Epithelial cell of esophagus (primary cell): ENCODE data around the gene DACH1.
A peak's percentile ranks its signal among the peaks of the same experiment; 100 is the strongest.

Experiments used
- DNase-seq: peaks from one replicate; pipeline ENCODE4 v3.0.0; 2010; ENCODE audit warnings: low read depth
- H3K4me3 ChIP-seq: 2 replicates; pipeline ENCODE4 v1.5.1; 2011; ENCODE audit warnings: mild to moderate bottlenecking, low read length, control low read depth
- TF ChIP-seq, protein P1 (sequence below): IDR thresholded peaks from 2 replicates; pipeline ENCODE4 v1.5.1; 2011; ENCODE audit warnings: low read depth, mild to moderate bottlenecking, low read length, control low read depth, inconsistent platforms; ENCODE audit not compliant: insufficient read depth; ENCODE audit errors: missing control alignments

The DACH1 gene

DNA sequence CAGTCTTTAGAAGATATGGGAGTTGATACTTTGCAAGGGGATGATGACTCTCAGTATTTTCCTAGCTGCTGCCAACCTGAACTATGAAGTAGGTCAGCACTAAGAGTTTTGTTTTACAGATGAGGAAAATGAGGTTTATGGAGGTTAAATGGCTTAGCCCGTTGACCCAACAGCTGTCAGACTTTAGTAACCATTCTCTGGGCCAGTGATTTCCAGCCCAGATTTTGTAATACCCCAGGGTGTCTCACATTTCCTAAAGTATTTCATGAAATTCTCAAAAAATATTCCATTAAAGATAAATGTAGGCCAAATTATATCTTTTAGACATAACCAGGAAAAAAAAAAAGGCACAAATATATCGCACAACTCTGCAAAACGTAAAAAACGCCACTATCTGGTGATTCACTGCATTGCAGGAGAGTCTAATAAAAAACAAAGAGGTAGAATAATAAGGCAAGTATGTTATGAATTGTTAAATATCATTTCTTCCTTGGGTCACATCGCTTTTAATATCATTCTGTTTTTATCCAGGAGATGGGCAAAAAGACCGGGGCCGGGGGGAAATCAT lies 112.5 kb downstream of the DACH1 start:
- no peak for DNase-seq
- no peak overlapping the region for H3K4me3 ChIP-seq

DNA sequence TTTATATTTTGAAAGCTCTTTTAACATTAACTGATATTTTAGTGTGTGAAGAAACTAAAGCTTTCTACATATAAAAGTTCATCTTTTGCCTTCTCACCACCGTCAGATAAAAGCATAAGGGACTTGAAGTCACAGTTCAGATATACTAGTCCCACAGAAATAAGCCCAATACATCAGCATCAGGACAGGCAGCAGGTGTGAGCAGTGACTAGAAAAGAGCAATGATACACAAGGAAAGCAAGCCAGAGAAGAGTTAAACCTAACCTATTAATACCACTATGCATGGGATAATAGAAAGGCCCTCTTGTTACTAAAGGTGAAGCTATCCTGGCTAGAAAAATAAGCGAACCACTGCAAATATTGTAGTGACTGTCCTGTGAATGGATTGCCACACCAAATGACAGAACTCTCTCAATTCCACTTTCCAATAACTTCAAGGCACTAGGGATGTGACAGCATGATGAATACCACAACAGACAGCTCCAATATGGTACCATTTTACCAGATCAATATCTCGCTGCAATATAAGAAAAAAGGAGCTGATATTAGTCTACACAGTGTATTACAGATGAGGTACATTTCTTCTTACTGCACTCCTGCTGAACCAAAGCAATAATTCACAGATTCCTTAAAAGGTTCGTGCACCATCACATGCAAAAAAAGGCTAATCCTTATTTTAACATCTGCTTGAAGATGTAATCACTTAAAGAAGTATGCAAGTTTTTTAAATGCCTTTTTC lies 114.1 kb downstream of the DACH1 start:
- no peak overlapping the region for H3K4me3 ChIP-seq
- TF ChIP-seq, protein P1, sequence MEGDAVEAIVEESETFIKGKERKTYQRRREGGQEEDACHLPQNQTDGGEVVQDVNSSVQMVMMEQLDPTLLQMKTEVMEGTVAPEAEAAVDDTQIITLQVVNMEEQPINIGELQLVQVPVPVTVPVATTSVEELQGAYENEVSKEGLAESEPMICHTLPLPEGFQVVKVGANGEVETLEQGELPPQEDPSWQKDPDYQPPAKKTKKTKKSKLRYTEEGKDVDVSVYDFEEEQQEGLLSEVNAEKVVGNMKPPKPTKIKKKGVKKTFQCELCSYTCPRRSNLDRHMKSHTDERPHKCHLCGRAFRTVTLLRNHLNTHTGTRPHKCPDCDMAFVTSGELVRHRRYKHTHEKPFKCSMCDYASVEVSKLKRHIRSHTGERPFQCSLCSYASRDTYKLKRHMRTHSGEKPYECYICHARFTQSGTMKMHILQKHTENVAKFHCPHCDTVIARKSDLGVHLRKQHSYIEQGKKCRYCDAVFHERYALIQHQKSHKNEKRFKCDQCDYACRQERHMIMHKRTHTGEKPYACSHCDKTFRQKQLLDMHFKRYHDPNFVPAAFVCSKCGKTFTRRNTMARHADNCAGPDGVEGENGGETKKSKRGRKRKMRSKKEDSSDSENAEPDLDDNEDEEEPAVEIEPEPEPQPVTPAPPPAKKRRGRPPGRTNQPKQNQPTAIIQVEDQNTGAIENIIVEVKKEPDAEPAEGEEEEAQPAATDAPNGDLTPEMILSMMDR, result no peak

More for the DNA sequence above, 112.5 kb downstream of the DACH1 start:
- TF ChIP-seq, protein P1, result no peak

DNA sequence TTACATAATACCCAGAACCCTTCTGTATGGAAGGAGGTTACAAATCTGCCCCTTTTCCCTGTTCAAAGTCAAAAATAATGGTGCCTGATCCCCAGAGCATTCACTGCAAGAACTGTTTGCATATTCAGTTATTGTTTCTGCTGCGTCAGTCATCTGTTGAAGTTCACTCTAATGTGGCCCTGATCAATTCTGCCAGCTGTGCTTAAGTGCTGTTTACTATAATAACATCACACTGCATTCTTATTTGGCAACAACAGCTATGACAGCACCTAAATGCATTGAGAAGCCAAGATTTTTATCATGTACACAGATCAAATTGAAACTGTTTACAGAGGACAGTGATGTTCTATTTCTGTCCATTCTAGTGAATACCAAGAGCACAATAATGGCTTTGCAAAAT lies 115.9 kb downstream of the DACH1 start:
- H3K4me3 ChIP-seq, result no peak overlapping the region
- TF ChIP-seq, protein P1, result no peak
- no peak for DNase-seq

More for the DNA sequence above, 114.1 kb downstream of the DACH1 start:
- DNase-seq, result no peak

DNA sequence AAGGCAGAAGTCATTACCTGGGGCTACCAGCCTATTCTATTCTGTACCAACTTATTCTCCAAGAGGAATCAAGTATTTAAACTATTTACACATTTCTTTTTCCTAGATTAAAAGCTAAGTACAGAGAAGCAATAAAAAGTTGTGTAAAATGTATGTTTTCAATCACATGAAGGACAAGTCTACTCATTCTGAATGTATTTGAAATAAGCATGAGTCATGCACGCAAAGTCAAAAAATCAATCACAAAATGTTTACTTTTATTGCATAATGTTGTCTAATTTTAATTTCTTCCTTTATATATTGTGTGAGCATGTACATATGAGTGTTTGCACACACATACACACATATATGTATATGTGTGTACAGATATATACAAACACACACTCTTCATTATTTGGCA lies 136.7 kb downstream of the DACH1 start:
- H3K4me3 ChIP-seq, result no peak overlapping the region
- TF ChIP-seq, protein P1, result no peak
- DNase-seq, result peak; percentile 37

DNA sequence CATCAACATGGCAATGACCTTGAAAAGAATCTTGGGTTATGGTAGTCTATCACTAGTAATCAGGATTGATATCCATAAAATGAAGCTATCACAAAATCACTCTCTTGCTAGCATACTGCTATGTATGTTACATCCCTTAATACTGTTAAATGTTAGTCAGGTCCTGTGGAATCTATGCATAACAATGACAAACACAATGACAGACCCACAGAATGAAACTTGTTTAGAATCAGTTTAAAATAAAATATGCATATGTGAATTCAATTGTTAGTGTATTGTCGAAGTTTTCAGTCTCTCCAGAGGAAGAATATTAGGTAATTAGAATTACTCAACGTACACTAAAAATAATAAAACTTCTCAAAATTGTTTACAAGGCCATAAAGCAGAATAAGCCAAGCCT lies 137.6 kb downstream of the DACH1 start:
- H3K4me3 ChIP-seq, result no peak overlapping the region
- TF ChIP-seq, protein P1, result no peak
- no peak for DNase-seq

DNA sequence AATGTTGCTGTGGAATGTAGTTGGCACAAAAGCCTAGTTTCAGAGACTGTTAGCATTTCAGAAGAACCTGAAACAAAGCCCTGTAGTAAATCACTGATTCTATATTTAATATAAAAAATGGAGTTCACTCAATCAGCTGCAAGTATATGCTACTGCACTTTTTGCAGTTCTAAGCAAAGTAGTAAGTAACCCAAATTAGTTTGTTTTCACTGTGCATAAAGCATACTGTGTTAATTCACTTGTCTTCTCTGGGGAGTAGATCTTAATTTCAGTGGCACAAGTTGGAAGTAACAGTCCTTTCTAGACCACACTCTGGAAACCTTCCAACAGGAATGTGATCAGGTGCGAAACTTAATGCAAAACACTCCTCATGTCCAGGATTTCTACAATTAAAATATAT lies 139.3 kb downstream of the DACH1 start:
- DNase-seq, result no peak
- no peak overlapping the region for H3K4me3 ChIP-seq
- TF ChIP-seq, protein P1, result no peak

DNA sequence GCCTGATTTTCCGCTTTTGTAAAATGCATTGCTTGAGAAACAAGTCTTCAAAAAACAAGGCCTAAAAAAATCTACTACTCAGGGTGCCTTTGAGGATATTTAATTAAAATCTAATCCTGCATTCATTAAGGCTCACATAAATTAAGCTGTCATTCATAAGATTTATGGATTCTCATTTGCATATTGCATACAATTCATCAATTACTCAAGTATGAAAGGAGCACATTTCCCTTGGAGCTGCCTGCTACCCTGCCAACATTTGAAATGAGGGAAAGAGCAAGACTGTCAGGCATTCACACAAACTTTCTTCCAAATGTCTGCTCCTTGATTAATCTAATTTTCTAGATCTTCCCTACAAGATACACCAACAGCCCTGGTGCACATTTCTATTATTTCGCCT lies 140.0 kb downstream of the DACH1 start:
- no peak overlapping the region for H3K4me3 ChIP-seq
- TF ChIP-seq, protein P1, result no peak
- no peak for DNase-seq
